KOPT-K1 (cell line): Measurements from ENCODE around the gene POLR3A.

Experiments
- H3K27ac ChIP-seq: fragments of 200-600 bp; sonication (generic); 2 replicates; pipeline ENCODE4 v1.5.1; 2016; ENCODE audit warnings: antibody characterized with exemption, mild to moderate bottlenecking, low read depth, low read length; ENCODE audit not compliant: poor library complexity, severe bottlenecking
- H3K36me3 ChIP-seq: fragments of 200-600 bp; sonication (generic); 2 replicates; pipeline ENCODE4 v1.5.1; 2017; ENCODE audit warnings: antibody characterized with exemption, mild to moderate bottlenecking, low read length, moderate library complexity; ENCODE audit not compliant: insufficient read depth
- H3K9me3 ChIP-seq: fragments of 200-600 bp; sonication (generic); 2 replicates; pipeline ENCODE4 v1.5.1; 2017; ENCODE audit warnings: antibody characterized with exemption, low read length, mild to moderate bottlenecking; ENCODE audit not compliant: insufficient read depth, poor library complexity, severe bottlenecking

Gene POLR3A

GRCh38 chr10:78038791-78039547 is 9.7 kb upstream of the POLR3A start:
- Histone ChIP-seq H3K9me3 (no peaks in the 10 kb centered on the region), H3K36me3 (peaks cover 94% of the 10 kb centered on the region), H3K27ac (no peak overlapping the region)

- Histone ChIP-seq H3K9me3 (no peaks in the 10 kb centered on the region), H3K36me3 (peaks cover 87% of the 10 kb centered on the region), H3K27ac (no peak overlapping the region)
Observed at GRCh38 chr10:78038105-78038504, 8.8 kb upstream of the POLR3A start.

DNA sequence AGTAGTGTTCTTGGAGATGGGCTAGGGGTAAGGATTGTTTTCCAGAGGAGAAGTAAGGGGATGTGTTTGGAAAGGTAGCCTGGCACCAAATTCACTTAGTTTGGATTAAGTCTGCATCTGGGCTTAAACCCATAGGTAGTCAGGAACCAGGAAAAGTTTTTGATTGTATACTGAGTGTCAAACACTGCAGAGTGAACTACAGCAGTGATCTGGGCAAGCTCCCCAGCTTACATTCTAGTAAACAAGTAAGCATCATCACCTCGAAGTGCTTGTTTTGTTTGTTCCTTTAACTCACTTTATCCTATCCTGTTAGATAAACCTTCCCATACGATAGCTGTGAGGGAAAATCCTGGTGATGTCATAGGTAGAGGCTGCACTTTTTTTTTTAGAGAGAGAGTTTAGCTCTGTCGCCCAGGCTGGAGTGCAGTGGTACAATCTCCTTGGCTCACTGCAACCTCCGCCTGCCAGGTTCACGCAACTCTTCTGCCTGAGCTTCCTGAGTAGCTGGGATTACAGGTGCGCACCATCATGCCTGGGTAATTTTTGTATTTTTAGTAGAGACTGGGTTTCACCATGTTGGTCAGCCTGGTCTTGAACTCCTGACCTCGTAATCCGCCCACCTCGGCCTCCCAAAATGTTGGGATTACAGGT is 6.7 kb upstream of the POLR3A start:
- H3K36me3 ChIP-seq, result peaks cover 66% of the 10 kb centered on the region
- no peak overlapping the region for H3K27ac ChIP-seq
- no peaks in the 10 kb centered on the region for H3K9me3 ChIP-seq

DNA sequence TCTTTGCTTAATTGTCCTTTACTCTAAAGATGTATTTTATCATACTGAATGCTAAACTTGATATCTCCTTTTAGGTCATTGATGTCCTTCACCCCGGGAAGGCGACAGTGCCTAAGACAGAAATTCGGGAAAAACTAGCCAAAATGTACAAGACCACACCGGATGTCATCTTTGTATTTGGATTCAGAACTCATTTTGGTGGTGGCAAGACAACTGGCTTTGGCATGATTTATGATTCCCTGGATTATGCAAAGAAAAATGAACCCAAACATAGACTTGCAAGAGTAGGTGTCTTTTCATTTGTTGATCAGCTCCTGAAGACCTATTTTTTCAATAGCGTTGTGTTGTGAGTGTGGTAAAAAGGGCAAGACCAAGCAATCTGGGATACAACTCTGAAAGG is 6.1 kb upstream of the POLR3A start:
- H3K36me3 ChIP-seq, result peaks cover 60% of the 10 kb centered on the region
- H3K9me3 ChIP-seq, result no peaks in the 10 kb centered on the region
- H3K27ac ChIP-seq, result no peak overlapping the region

GRCh38 chr10:78035025-78035424 is 5.7 kb upstream of the POLR3A start:
- Histone ChIP-seq H3K27ac (peak overlapping the region; percentile 57), H3K36me3 (peaks cover 56% of the 10 kb centered on the region), H3K9me3 (no peaks in the 10 kb centered on the region)

- Histone ChIP-seq H3K9me3 (no peaks in the 10 kb centered on the region), H3K36me3 (peaks cover 44% of the 10 kb centered on the region), H3K27ac (peak within 1 kb of the TSS; percentile 57)
Observed at GRCh38 chr10:78033637-78034470, 4.5 kb upstream of the POLR3A start, which contains the start of gene RPS24. TSS of gene RPS24 (plus strand) at chr10:78033863. CDS start at chr10:78033902, 39 bp downstream.

GRCh38 chr10:78033387-78033636 is 4.0 kb upstream of the POLR3A start:
- H3K36me3 ChIP-seq, result peaks cover 39% of the 10 kb centered on the region
- H3K27ac ChIP-seq, result peak overlapping the region; percentile 32
- H3K9me3 ChIP-seq, result no peaks in the 10 kb centered on the region

DNA sequence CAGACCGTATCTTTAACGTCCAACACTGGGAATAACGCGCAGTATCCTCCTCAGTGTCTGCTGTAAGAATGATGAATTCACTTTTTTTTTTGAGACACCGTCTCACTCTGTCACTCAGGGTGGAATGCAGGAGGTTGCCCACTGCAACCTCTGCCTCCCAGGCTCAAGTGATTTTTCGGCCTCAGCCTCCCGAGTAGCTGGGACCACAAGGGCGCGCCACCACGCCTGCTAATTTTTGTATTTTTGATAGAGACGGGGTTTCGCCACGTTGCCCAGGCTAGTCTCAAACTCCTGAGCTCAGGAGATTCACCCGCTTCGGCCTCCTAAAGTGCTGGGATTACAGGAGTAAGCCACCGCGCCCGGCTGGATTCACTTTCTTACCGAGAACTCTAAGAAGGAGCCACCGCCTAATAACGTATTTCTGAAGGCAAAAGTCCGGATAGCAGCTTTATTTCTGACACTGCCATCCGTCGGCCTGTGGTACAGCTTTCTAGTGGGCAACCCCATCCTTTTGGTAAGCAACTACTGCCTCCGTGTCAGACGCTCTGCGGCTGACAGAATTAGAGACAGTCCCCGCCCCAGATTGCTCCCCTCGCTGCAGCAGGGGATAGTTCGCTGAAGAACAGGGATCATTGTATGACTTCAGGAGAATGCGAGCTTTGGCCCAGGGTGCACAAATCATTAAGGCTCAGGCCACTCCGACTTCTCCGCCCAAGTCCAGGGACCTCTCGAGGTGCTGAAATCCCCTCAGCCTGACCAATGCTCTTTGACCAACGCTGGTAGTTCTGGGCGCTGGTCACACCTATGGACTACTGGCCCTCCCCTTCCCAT is 662 bp downstream of the POLR3A start:
- H3K9me3 ChIP-seq, result no peaks in the 10 kb centered on the region
- peak overlapping the region; percentile 82 for H3K27ac ChIP-seq
- H3K36me3 ChIP-seq, result peaks cover 36% of the 10 kb centered on the region

DNA sequence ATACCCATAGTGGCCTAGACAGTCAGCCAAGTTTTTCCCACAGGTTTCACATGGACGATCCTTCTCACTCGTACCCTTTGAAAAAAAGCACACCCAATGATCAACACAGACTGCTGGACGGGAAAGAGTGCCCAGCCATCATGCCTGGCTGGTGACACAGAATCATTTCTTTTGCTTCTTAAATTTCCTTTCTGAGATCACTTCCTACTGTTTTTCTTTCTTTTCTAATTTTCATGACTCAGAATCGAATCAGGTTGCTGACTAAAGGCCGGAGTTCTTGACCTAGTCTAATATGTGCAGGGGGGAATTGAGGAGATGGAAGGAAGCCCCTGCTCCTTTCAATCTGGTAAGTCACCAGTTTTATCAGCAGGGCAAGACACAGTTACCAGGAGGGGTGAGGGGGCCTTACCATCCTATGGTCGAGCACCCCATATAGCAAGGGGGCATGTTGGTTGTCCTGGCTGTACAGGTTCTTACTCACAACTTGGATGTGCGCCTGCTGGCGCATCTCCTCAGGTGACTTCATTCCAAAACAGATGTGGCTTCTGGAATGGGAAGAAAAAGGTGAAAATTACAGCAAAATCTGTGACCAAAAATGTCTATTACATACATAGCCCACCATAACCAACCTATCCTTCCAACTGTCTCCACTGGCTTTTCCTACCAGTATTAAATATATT is 3.5 kb downstream of the POLR3A start:
- Histone ChIP-seq H3K27ac (no peak overlapping the region), H3K9me3 (no peaks in the 10 kb centered on the region), H3K36me3 (peaks cover 64% of the 10 kb centered on the region)

DNA sequence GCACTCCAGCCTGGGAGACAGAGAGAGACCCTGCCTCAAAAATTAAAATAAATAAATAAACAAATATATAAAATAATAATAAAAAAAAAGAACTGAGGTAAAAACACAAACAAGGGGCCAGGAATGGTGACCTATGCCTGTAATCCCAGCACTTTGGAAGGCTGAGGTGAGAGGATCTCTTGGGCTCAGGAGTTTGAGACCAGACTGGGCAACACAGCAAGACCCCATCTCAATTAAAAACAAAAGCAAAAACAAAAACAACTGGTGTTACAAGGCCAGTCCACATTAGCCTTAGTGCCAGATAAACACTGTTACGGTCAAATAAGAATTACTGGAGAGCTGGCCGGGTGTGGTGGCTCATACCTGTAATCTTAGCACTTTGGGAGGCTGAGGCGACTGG is 5.6 kb downstream of the POLR3A start:
- H3K36me3 ChIP-seq, result peaks cover 85% of the 10 kb centered on the region
- no peak overlapping the region for H3K27ac ChIP-seq
- H3K9me3 ChIP-seq, result no peaks in the 10 kb centered on the region

DNA sequence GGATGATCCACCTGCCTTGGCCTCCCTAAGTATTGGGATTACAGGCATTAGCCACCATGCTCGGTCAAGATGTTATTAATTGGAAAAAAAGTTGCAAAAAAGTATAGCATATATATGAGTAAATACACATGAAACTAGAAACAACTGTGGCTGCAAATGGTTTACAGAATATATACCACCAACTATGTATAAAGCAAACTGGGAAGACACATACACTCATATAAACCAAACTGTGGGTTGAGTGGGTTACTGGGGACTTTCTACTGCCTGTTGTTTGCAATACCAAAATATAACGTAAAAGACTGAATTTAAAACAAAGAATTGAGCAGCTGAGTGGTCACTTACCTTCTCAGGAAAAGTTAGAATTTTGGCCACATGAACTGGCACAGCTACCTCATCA is 8.1 kb downstream of the POLR3A start:
- Histone ChIP-seq H3K27ac (no peak overlapping the region), H3K9me3 (no peaks in the 10 kb centered on the region), H3K36me3 (peaks cover 100% of the 10 kb centered on the region)

DNA sequence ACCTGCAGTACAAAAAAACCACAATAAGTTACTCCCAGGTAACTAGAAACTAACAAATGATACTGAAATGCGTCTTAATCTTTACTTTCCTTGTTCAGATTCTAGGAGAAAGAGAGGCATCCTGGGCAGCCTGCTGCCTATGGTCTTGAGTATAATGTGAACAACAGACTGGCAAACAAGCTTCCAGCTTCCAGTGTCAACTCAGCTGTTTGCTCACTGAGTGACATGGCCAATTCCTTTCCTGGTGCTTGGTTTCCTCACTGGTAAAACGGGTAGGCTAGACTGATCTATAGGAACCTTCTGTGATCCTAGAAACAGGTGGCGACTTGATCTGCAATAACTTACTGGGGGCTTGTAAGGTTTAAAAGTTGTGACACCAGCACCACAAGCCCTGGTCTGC is 10.1 kb downstream of the POLR3A start:
- H3K36me3 ChIP-seq, result peaks cover 100% of the 10 kb centered on the region
- no peaks in the 10 kb centered on the region for H3K9me3 ChIP-seq
- H3K27ac ChIP-seq, result no peak overlapping the region

GRCh38 chr10:78017856-78018255 is 11.5 kb downstream of the POLR3A start:
- Histone ChIP-seq H3K9me3 (no peaks in the 10 kb centered on the region), H3K36me3 (peaks cover 100% of the 10 kb centered on the region), H3K27ac (no peak overlapping the region)

- Histone ChIP-seq H3K9me3 (no peaks in the 10 kb centered on the region), H3K36me3 (peaks cover 100% of the 10 kb centered on the region), H3K27ac (no peak overlapping the region)
Observed at GRCh38 chr10:78015546-78015945, 13.8 kb downstream of the POLR3A start.
